Transverse colon (tissue), 4 donors: Measurements from ENCODE around the gene BCL2L13.

Experiments
- EP300 ChIP-seq: sonication (generic); formaldehyde crosslinking; IDR thresholded peaks from one replicate; pipeline ENCODE4 v1.6.1; 2017; ENCODE audit warnings: antibody characterized with exemption, low read depth
- POLR2A ChIP-seq: fragments of 450-650 bp; IDR thresholded peaks from one replicate; pipeline ENCODE4 v1.6.1; 2016; ENCODE audit warnings: antibody characterized with exemption, mild to moderate bottlenecking, moderate library complexity
- POLR2AphosphoS5 ChIP-seq, 3 donors: sonication (generic); formaldehyde crosslinking; IDR thresholded peaks; one replicate each; pipeline ENCODE4 v1.6.1; 2016; ENCODE audit warnings: antibody characterized with exemption in 3 of 3
- TF ChIP-seq, protein P1 (sequence below), 5 experiments: fragments of 200-600 bp in 3 of 5; fragments of 450-650 bp in 2 of 5; sonication (generic) in 3 of 5; IDR thresholded peaks; 1 replicate in 2 of 5; 2 replicates in 3 of 5; pipeline ENCODE4 v1.5.1; 2016 to 2017; ENCODE audit warnings: antibody characterized with exemption in 5 of 5, inconsistent platforms in 3 of 5, mild to moderate bottlenecking in 2 of 5, moderate library complexity in 1 of 5

DNA sequence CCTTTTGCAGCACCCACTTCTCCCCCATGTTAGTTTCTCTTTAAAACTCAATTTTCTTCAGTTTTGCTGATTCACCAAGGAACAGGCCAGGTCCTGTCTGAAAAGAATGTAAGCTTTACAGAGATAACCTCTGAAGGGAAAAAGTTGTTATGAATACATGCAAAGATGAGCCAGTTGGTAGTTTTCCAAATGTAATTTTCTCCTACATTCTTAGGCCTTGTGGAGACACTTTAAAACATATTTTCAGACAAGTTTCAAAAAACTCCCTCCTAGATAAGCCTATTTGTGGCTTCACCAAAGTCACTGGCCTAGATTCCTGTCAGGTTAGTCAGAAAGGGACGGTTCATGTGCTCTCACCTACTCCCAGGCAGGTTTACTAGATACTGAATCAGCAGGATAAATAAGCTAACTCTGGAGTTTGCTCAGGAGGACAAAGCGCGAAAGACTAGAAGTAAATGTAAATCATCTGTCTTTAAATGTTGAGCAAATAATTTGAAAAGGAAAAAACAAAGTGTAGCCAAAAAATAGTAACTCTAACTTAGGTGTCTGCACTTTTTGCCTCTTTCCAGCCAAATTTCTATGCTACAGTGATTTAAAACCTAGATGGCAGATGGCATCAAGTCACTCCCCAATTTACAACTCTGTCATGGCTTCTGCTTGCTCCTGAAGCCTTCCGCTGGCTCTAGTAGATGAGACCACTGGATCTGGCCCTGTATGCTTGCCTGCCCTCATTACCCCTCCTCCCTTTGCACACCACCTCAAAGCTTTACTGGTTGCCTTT is 5.2 kb upstream of the BCL2L13 start:
- TF ChIP-seq, protein P1, sequence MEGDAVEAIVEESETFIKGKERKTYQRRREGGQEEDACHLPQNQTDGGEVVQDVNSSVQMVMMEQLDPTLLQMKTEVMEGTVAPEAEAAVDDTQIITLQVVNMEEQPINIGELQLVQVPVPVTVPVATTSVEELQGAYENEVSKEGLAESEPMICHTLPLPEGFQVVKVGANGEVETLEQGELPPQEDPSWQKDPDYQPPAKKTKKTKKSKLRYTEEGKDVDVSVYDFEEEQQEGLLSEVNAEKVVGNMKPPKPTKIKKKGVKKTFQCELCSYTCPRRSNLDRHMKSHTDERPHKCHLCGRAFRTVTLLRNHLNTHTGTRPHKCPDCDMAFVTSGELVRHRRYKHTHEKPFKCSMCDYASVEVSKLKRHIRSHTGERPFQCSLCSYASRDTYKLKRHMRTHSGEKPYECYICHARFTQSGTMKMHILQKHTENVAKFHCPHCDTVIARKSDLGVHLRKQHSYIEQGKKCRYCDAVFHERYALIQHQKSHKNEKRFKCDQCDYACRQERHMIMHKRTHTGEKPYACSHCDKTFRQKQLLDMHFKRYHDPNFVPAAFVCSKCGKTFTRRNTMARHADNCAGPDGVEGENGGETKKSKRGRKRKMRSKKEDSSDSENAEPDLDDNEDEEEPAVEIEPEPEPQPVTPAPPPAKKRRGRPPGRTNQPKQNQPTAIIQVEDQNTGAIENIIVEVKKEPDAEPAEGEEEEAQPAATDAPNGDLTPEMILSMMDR (IDR thresholded peaks at IDR 0.05) = no peak
- TF ChIP-seq POLR2A (no peak), POLR2AphosphoS5 (IDR thresholded peaks at IDR 0.05) (no peak), EP300 (no peak)
